Central memory CD8-positive, alpha-beta T cell (primary cell): ENCODE measurements around the gene EFCAB6.

ENCODE experiments used
- ATAC-seq: fragments of 150-1000 bp; cut with Tn5 transposase; replicated peaks from 2 replicates; pipeline ENCODE4 v1.10.0; 2022; ENCODE audit warnings: mild to moderate bottlenecking, moderate FRiP score, moderate number of reproducible peaks; ENCODE audit not compliant: poor library complexity, severe bottlenecking; ENCODE audit errors: extremely low read depth
- DNase-seq, 2 donors: peaks; one replicate each; pipeline ENCODE4 v3.0.0; 2021; ENCODE audit warnings: low spot score in 2 of 2
- H3K27ac Mint-ChIP-seq: one replicate; pipeline ENCODE4 v1.8.0; 2022; ENCODE audit warnings: low read depth, mild to moderate bottlenecking, moderate library complexity, mixed read lengths
- H3K27me3 Mint-ChIP-seq: one replicate; pipeline ENCODE4 v1.8.0; 2022; ENCODE audit warnings: mixed read lengths
- H3K36me3 Mint-ChIP-seq: one replicate; pipeline ENCODE4 v1.8.0; 2022; ENCODE audit warnings: mild to moderate bottlenecking, moderate library complexity, mixed read lengths; ENCODE audit not compliant: insufficient read depth
- H3K4me1 Mint-ChIP-seq: one replicate; pipeline ENCODE4 v1.8.0; 2022; ENCODE audit warnings: mixed read lengths
- H3K4me3 Mint-ChIP-seq: one replicate; pipeline ENCODE4 v1.8.0; 2022; ENCODE audit warnings: mild to moderate bottlenecking, moderate library complexity, mixed read lengths
- H3K9me3 Mint-ChIP-seq: one replicate; pipeline ENCODE4 v1.8.0; 2022; ENCODE audit warnings: mixed read lengths

Gene EFCAB6

GRCh38 chr22:43812149-43812842 lies at the start of gene EFCAB6:
Gene EFCAB6, minus strand, starts transcription at chr22:43812305. Its CDS starts 29,987 bp downstream, at chr22:43782318.
- H3K27ac Mint-ChIP-seq: peak within 1 kb of the TSS; percentile 92
- H3K36me3 Mint-ChIP-seq: peaks cover 13% of the 10 kb centered on the region
- peak; percentile 80 to 82 for DNase-seq

GRCh38 chr22:43861529-43861928 lies 49.4 kb upstream of the EFCAB6 start:
- H3K4me3 Mint-ChIP-seq: no peak overlapping the region
- ATAC-seq (no peak), DNase-seq (no peak)
- H3K36me3 Mint-ChIP-seq: peaks cover 4% of the 10 kb centered on the region
- H3K9me3 Mint-ChIP-seq: peaks cover 7% of the 10 kb centered on the region
- peaks cover 93% of the 10 kb centered on the region for H3K27me3 Mint-ChIP-seq
- H3K4me1 Mint-ChIP-seq: no peaks in the 10 kb centered on the region
- H3K27ac Mint-ChIP-seq: no peak overlapping the region

More at GRCh38 chr22:43812149-43812842, at the start of gene EFCAB6:
- H3K4me1 Mint-ChIP-seq: peaks cover 35% of the 10 kb centered on the region
- peaks cover 12% of the 10 kb centered on the region for H3K27me3 Mint-ChIP-seq
- H3K4me3 Mint-ChIP-seq: peak within 1 kb of the TSS; percentile 92
- H3K9me3 Mint-ChIP-seq: no peaks in the 10 kb centered on the region
- ATAC-seq: peak; percentile 89

GRCh38 chr22:43860831-43861230 lies 48.7 kb upstream of the EFCAB6 start:
- ATAC-seq: no peak
- DNase-seq: no peak
- Mint-ChIP-seq H3K4me1 (no peaks in the 10 kb centered on the region), H3K36me3 (peaks cover 4% of the 10 kb centered on the region), H3K27me3 (peaks cover 93% of the 10 kb centered on the region), H3K27ac (no peak overlapping the region), H3K9me3 (peaks cover 7% of the 10 kb centered on the region), H3K4me3 (no peak overlapping the region)

DNA sequence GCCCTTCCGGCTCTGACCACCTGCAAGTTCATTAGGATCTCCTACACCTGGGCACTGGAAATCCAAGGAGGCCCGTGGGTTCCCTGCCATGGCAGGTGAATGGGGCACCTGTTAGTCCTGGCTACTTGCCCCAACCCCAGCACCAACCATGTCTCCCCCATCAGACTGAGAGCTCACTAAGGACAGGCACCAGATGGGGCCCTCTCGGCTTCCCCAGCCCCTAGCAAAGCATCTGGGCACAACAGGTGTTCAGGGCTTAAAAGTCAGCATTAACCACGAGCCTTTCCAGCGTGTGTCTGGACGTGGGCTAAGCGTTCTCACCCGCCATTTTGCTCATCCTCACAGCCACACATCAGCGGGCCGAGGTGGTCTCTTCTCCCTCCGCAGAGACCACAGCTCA lies 48.0 kb upstream of the EFCAB6 start:
- Mint-ChIP-seq H3K4me1 (no peaks in the 10 kb centered on the region), H3K9me3 (peaks cover 7% of the 10 kb centered on the region), H3K4me3 (no peak overlapping the region), H3K27me3 (peaks cover 93% of the 10 kb centered on the region), H3K36me3 (peaks cover 4% of the 10 kb centered on the region), H3K27ac (no peak overlapping the region)
- ATAC-seq (no peak), DNase-seq (no peak)

DNA sequence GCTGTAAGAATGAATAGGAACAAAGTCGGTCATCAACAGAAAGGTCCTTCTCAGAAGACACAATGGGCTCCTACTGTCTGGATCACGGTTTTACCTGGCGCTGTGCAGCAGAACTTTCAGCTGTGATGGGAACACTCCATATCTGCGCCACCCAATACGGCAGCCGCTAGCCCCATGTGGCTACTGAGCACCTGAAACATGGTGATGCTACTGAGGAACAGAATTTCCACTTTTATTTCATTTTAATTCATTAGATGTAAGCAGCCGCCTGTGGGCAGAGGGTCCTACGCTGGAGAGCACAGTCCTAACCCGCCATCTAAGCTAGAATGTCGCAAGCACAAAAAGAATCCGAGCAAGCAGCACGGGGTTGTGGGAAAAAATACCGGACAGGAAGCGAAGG lies 47.5 kb upstream of the EFCAB6 start:
- ATAC-seq: no peak
- Mint-ChIP-seq H3K27me3 (peaks cover 89% of the 10 kb centered on the region), H3K4me3 (no peak overlapping the region), H3K27ac (no peak overlapping the region), H3K4me1 (no peaks in the 10 kb centered on the region), H3K36me3 (peaks cover 4% of the 10 kb centered on the region), H3K9me3 (peaks cover 7% of the 10 kb centered on the region)
- no peak for DNase-seq

DNA sequence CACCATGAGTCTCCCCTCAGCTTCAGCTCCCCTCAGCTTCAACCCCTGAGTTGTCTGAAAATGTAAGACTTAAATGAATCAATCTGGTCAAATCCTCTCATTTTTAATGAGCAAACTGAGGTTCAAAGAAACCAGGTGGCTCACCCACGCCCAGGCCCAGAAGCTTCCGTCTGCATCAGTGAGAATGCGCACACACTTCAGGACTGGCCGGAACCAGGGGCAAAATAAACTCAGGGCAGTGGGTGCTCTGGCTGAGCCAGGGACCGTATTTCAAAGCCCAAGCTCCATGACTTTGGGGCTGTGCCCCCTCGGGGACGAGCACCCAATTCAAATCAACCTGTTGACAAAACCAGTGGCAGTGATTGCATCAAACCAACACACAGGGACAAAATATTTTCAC lies 47.1 kb upstream of the EFCAB6 start:
- peaks cover 7% of the 10 kb centered on the region for H3K9me3 Mint-ChIP-seq
- no peak overlapping the region for H3K27ac Mint-ChIP-seq
- no peaks in the 10 kb centered on the region for H3K4me1 Mint-ChIP-seq
- peaks cover 85% of the 10 kb centered on the region for H3K27me3 Mint-ChIP-seq
- ATAC-seq (no peak), DNase-seq (no peak)
- peaks cover 4% of the 10 kb centered on the region for H3K36me3 Mint-ChIP-seq
- H3K4me3 Mint-ChIP-seq: no peak overlapping the region

GRCh38 chr22:43858156-43858895 lies 46.2 kb upstream of the EFCAB6 start:
- peaks cover 7% of the 10 kb centered on the region for H3K9me3 Mint-ChIP-seq
- H3K4me1 Mint-ChIP-seq: no peaks in the 10 kb centered on the region
- DNase-seq: no peak
- H3K36me3 Mint-ChIP-seq: peaks cover 4% of the 10 kb centered on the region
- ATAC-seq: no peak
- H3K4me3 Mint-ChIP-seq: no peak overlapping the region
- H3K27ac Mint-ChIP-seq: no peak overlapping the region
- H3K27me3 Mint-ChIP-seq: peaks cover 85% of the 10 kb centered on the region

DNA sequence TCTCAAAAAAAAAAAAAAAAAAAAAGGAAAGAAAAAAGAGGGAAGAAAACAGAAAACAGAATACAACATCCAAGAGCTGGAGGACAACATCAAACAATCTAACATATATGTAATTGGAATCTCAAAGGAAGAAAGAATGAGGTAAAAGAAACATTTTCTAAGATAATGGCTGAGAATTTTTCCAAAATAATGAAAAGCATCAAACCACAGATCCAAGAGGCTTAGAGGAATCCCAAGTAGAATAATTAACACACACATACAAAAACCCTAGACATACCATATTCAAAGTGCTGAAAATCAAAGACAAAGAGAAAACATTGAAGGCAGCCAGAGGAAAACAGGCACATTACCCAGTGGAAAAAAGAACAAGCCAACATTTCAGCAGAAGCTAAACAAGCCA lies 45.3 kb upstream of the EFCAB6 start:
- no peak for DNase-seq
- Mint-ChIP-seq H3K27me3 (peaks cover 86% of the 10 kb centered on the region), H3K4me3 (no peak overlapping the region), H3K4me1 (no peaks in the 10 kb centered on the region), H3K27ac (no peak overlapping the region), H3K9me3 (peaks cover 7% of the 10 kb centered on the region), H3K36me3 (no peaks in the 10 kb centered on the region)
- no peak for ATAC-seq

- no peak for DNase-seq
- Mint-ChIP-seq H3K27ac (no peak overlapping the region), H3K4me3 (no peak overlapping the region), H3K36me3 (no peaks in the 10 kb centered on the region), H3K4me1 (no peaks in the 10 kb centered on the region), H3K9me3 (peaks cover 7% of the 10 kb centered on the region), H3K27me3 (peaks cover 92% of the 10 kb centered on the region)
- no peak for ATAC-seq
Observed at GRCh38 chr22:43855431-43855830, 43.3 kb upstream of the EFCAB6 start.

GRCh38 chr22:43854786-43855271 lies 42.7 kb upstream of the EFCAB6 start:
- Mint-ChIP-seq H3K27me3 (peaks cover 92% of the 10 kb centered on the region), H3K27ac (no peak overlapping the region), H3K4me1 (no peaks in the 10 kb centered on the region), H3K9me3 (peaks cover 7% of the 10 kb centered on the region), H3K36me3 (no peaks in the 10 kb centered on the region), H3K4me3 (no peak overlapping the region)
- no peak for ATAC-seq
- no peak for DNase-seq

GRCh38 chr22:43854121-43854785 lies 42.1 kb upstream of the EFCAB6 start:
- no peak overlapping the region for H3K4me3 Mint-ChIP-seq
- H3K4me1 Mint-ChIP-seq: no peaks in the 10 kb centered on the region
- ATAC-seq: no peak
- no peak for DNase-seq
- H3K27me3 Mint-ChIP-seq: peaks cover 92% of the 10 kb centered on the region
- H3K36me3 Mint-ChIP-seq: no peaks in the 10 kb centered on the region
- H3K27ac Mint-ChIP-seq: no peak overlapping the region
- peaks cover 7% of the 10 kb centered on the region for H3K9me3 Mint-ChIP-seq

- ATAC-seq (no peak), DNase-seq (no peak)
- H3K27me3 Mint-ChIP-seq: peaks cover 90% of the 10 kb centered on the region
- H3K27ac Mint-ChIP-seq: no peak overlapping the region
- no peaks in the 10 kb centered on the region for H3K36me3 Mint-ChIP-seq
- no peak overlapping the region for H3K4me3 Mint-ChIP-seq
- peaks cover 7% of the 10 kb centered on the region for H3K9me3 Mint-ChIP-seq
- no peaks in the 10 kb centered on the region for H3K4me1 Mint-ChIP-seq
Observed at GRCh38 chr22:43853328-43853931, 41.3 kb upstream of the EFCAB6 start.
